NT2/D1 (cell line): Measurements from ENCODE around the gene TTC34.

Source experiments
- SUZ12 ChIP-seq: IDR thresholded peaks from 2 replicates; pipeline ENCODE4 v1.6.1; 2011; ENCODE audit not compliant: insufficient read length, insufficient read depth; ENCODE audit errors: extremely low read depth
- YY1 ChIP-seq: IDR thresholded peaks from 2 replicates; pipeline ENCODE4 v1.6.1; 2011; ENCODE audit not compliant: insufficient read length, insufficient read depth

- TF ChIP-seq SUZ12 (no peak), YY1 (no peak)
Measured at GRCh38 chr1:2587860-2588571, 213.5 kb downstream of the TTC34 start.
